Caki2 (cell line): ENCODE measurements around the gene SELENOO. TPM values are rescaled to one million over a fixed set of nuclear protein-coding genes. Genes with fewer than 3 reads are reported as not detected.

Experiments used
- DNase-seq: peaks from one replicate; pipeline ENCODE4 v3.0.0-alpha.2; 2015; ENCODE audit warnings: low read depth
- in situ Hi-C: cut with HindIII; loops from 2 replicates; pipeline ENCODE4 v1.10.0; 2016; ENCODE audit warnings: low sequenced_read_pairs, low pct_unique_long_range_greater_than_20kb, mixed read lengths
- total RNA-seq: library from RNA; depleted of rRNA; stranded (reverse); fragments of >200 nt; shearing (Covaris generic); gene quantifications from 2 replicates; pipeline ENCODE4 v1.2.3, GENCODE V29; 2014; ENCODE audit warnings: low replicate concordance

The SELENOO gene
- total RNA-seq, 1 experiment from 2014 or later = 61.6 TPM

DNA sequence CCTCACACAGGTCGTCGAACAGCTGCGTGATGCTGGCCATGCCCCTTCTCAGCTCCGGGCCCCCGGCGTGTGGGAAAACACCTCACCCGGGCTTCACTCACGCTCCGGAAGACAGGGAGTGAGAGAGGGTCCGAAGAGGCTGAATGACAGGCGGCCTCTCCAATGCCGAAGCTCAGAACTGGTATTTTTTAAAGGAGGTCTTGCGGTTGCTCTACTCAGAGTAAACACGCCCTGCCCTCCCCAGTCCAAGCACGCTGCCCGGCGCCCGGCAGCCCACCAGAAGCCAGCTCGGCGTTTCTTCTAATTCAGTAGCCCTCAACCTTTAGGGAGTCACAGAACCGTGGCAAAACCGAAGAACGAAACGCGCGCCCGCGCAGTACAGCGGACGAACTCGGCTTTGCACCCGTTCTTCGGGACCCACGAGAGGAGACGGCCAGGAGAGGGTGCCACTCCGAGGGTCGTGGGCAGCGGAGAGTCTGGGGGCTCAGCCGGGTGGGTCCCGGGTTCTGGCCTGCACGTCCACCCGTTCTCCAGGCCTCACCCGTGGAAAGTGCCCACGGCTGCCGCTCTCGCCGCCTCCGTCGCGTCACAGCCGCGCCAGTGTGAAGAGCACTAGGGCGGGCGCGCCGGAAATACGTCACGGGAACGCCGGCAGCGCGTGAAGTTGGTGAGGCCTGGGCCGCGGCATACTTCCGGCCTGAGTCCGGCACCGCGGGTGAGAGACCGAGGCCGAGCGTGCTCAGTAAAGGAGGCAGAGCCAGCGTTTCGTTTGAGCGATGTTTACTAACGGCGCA lies 43.8 kb downstream of the SELENOO start, which contains the start of gene TUBGCP6:
Gene TUBGCP6 (minus strand): TSS at position 604 of the 794 bp plus-strand sequence. CDS start 564 bp downstream, at position 40.
- in situ Hi-C loops = no loop called here
- DNase-seq = peak; percentile 88

GRCh38 chr22:50245214-50246072 lies 44.6 kb downstream of the SELENOO start:
- DNase-seq = peak; percentile 33
- in situ Hi-C loops = no loop called here

DNA sequence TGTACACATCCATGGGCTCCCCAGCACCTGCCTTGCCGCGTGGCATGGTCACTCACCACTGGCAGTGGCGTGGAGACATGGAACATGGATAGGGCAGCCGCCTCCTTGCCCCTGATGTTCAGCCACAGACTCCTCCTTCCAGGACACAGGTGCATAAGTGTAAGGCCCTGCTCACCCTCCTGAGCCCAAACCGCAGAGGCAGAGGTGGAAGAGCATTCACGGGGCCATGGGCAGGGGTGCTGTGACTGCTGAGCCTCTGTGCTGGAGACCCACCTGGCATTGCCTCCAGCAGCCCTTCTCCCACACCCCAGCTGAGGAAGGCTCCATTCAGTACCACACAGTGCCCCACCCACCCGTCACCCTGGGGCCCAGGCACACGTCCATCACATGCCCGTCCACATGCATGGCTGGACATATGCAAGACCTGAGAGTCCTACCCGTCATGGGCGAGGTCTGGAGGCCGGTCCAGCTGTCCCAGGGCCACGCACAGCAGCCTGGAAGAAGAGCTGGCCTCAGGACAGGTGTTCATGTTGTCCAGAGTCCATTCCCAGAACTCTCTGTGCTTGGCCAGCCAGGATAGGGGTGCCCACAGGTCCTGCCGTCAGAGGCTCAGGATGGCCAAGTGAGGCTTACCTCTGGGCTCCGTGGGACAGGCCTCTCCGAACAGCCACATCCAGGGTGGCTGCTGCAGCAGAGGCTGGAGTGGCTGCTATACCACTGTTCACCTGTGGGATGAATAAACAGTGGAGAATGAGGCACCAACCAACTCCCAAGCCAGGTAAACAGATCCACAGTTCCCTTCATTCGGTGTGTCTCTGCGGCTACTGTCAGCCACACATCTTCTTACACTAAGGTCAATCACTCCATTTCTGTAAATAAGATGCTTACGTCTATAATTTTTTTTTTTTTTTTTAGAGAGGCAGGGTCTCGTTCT lies 45.7 kb downstream of the SELENOO start:
- DNase-seq = no peak
- in situ Hi-C loops = no loop called here

DNA sequence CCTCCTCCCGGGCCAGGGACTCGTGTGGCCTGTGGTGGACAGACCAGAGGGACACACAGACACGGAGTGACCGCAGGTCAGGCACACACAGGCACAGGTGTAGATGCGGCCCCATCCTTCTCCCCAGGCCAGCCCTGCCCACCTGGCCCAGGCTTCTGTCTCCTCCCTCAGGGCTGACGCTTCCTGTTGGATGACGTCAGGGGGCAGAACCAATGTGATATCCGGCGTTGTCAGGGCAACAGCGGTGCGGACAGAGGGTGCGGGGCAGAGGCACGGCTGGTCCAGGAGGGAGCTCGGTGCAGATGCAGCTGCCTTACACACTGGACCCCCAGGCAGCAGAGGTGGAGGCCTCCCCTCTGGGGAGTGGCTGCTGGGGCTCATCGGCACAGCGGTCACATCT lies 46.9 kb downstream of the SELENOO start:
- peak; percentile 45 for DNase-seq
- in situ Hi-C loops = no loop called here

DNA sequence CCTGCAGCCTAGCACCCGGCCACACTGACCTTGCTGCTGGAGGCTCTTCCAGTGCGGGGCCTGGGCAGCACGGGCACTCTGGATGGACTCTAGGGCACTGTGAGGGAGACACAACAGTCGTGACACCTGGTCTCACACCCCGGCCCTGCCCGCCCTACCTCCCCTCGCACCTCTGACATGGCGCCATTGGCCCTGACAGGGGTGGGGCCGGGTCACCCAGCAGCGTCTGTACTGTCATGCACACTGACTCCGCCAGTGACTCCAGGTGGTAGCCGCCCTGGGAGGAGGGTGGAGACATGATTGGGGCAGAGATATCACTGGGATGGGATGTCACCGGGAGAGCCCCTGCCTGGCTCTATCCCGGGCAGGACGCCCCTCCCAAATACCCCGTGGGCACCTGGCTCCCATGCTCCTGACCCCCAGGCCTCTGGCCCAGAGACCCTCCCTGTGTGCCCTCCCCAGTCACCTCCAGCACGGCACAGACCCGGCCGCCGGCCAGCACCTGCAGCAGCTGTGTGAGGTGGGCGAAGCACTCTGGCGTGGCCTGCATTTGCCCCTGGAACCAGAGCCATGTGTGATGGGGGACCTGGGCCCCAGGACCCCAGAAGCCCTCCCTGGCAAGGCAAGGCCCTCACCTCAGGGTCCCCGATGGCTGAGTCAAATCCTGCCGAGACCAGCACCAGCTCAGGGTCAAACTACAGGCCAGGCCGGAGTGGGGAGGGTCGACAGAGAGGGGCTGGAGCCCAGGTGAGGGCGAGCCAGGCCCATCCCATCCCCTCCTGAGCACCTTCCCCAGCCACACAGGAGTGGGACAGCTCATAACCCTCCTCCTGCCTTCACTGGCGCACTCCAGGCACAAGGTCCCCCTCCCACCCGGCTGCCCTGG lies 47.6 kb downstream of the SELENOO start:
- no peak for DNase-seq
- in situ Hi-C loops = no loop called here

GRCh38 chr22:50249341-50250248 lies 48.8 kb downstream of the SELENOO start:
- in situ Hi-C loops = no loop called here
- no peak for DNase-seq

GRCh38 chr22:50250249-50250554 lies 49.4 kb downstream of the SELENOO start:
- DNase-seq = no peak
- in situ Hi-C loops = no loop called here

DNA sequence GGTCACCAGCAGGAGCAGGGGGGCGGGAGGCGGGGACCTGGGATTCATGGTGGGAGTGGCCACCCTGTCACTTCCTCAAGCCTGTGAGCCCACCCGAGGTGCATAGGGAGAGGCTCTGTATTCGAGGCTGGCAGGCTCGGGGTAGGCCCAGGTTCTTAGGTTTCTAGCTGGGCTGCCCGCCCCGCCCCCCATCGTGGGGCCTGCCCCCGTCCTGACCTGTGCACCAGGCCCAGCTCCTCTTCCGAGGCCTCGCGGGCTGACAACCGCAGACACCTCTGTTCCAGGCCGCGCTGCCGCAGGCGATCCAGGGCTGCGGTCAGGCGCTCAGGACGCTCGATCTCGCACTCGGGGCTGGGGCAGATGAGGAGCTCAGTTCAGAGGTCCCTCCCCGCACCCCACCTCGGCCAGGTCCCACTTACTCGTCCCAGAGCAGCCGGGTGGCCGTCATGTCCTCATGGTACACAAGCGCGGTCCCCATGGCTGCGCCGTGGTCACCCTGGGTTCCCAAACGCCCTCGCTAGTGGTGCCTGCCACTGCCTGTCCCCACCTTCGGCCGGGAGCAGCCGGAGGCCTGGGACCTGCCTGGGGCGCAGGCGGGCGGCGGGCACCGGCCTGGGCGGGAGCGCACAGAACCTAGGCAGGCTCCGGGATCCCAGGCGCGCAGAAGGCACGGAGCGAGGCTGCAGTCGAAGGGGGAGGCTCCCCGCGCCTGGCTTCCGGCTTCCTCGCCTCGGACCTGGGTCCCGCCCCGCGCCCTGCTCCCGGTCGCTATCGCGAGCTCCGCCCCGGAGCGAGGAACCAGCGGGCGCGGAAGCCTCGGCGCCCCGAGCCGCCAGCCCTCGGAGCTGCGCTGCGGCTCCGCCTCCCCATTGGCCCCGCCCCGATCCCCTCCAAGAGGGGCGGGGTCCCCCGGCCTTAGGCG lies 50.0 kb downstream of the SELENOO start, which contains the start of gene HDAC10:
Gene HDAC10 (minus strand): TSS at position 711 of the 922 bp plus-strand sequence. CDS start 233 bp downstream, at position 478.
- DNase-seq = peak; percentile 84
- in situ Hi-C loops = no loop called here

GRCh38 chr22:50251477-50252081 lies 50.8 kb downstream of the SELENOO start:
- no peak for DNase-seq
- in situ Hi-C loops = no loop called here

DNA sequence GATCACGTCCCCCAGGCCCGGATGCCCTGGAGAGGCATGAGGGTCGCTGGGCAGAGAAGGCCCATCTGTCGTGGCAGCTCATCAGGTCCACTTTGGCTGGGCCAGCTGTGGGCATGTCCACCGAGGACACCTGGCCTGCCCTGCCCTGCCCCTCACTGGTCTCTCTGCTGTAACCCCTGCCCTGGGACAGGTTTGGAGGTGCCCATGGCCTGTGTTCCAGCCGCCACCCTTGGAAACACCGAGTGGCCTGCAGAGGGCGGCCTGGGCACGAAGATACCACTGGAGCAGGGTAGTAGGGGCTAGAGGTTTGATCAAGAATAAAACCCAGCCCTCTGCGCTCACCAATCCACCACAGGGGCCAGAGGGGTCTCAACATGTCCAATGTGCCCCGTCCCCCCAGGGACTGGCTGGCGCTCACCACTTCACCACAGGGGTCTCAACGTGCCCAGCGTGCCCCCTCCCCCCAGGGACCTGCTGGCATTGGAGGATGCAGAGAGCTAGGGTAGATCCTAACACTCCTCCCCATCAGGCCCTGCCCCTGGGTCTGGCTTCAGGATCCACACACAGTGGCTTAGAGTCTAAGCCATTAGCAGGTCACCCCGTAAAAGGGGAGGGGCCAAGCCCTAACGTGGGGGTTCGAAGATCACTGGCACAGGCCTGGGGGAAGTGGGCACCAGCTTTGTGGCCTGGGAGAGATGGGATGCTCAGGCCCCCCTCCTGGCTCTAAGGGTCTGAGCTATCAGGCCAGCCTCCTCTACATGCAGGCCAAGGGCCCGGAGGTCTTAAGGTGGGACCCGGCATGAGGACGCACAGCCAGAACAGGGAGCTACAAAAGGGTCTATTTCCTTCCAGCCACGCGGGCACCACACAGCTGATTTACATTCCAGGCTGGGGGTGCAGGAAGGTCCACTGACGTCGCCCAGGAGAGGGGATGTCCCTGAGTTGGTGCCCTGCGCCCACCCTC lies 51.6 kb downstream of the SELENOO start:
- in situ Hi-C loops = no loop called here
- DNase-seq = peak; percentile 66

- in situ Hi-C loops = no loop called here
Observed at GRCh38 chr22:50253046-50253915, 52.5 kb downstream of the SELENOO start.

GRCh38 chr22:50253941-50254340 lies 53.1 kb downstream of the SELENOO start:
- no peak for DNase-seq
- in situ Hi-C loops = no loop called here

More at GRCh38 chr22:50253046-50253915, 52.5 kb downstream of the SELENOO start:
- DNase-seq = no peak

GRCh38 chr22:50255099-50255498 lies 54.3 kb downstream of the SELENOO start:
- no peak for DNase-seq
- in situ Hi-C loops = no loop called here
